PC-3 (cell line): ENCODE data around the gene NUDT6. TPM values are rescaled to one million over a fixed set of nuclear protein-coding genes. Genes with fewer than 3 reads are reported as not detected.

Source experiments
- ATAC-seq: fragments of 200-7000 bp; cut with Tn5 transposase; 2 replicates; pipeline ENCODE4 v1.9.1; 2020; ENCODE audit warnings: mild to moderate bottlenecking, moderate library complexity
- BruUV-seq: library from RNA; stranded (reverse); fragments of 400-500 nt; replicated peaks from 2 replicates; lab custom pipeline; 2021; lab: Mats Ljungman, UMichigan
- CTCF ChIA-PET: fragments of 300-600 bp; sonication (Branson Sonifier 250); formaldehyde crosslinking; loops from one replicate; lab custom pipeline; 2022; ENCODE audit warnings: antibody characterized with exemption; lab: Charles Lee
- POLR2A ChIA-PET: fragments of 300-600 bp; sonication (Branson Sonifier 250); formaldehyde crosslinking; loops from one replicate; lab custom pipeline; 2022; ENCODE audit warnings: antibody characterized with exemption; ENCODE audit not compliant: unreplicated experiment; lab: Charles Lee
- DNase-seq: peaks from one replicate; pipeline ENCODE4 v3.0.0-alpha.2; 2015
- H2AFZ ChIP-seq: fragments of 300-600 bp; sonication (generic); 2 replicates; pipeline ENCODE4 v1.6.0; 2016; ENCODE audit warnings: antibody characterized with exemption, low read length
- H3F3A ChIP-seq: fragments of 300-600 bp; sonication (generic); one replicate; pipeline ENCODE4 v1.6.0; 2017; ENCODE audit warnings: antibody characterized with exemption, low read length, control low read depth, mild to moderate bottlenecking; ENCODE audit not compliant: unreplicated experiment
- H3K27ac ChIP-seq: fragments of 300-600 bp; sonication (generic); 2 replicates; pipeline ENCODE4 v1.5.1; 2016; ENCODE audit warnings: mild to moderate bottlenecking, low read length
- H3K27me3 ChIP-seq: fragments of 300-600 bp; sonication (generic); 2 replicates; pipeline ENCODE4 v1.6.1; 2016; ENCODE audit warnings: low read length, mixed read lengths
- H3K36me3 ChIP-seq: fragments of 300-600 bp; sonication (generic); 2 replicates; pipeline ENCODE4 v1.6.1; 2016; ENCODE audit warnings: low read depth, mixed run types, low read length, mixed read lengths
- H3K4me1 ChIP-seq: fragments of 300-600 bp; sonication (generic); 2 replicates; pipeline ENCODE4 v1.5.1; 2016; ENCODE audit warnings: low read length; ENCODE audit not compliant: insufficient read depth
- H3K4me2 ChIP-seq: fragments of 300-600 bp; sonication (generic); 2 replicates; pipeline ENCODE4 v1.6.0; 2016; ENCODE audit warnings: low read length
- H3K4me3 ChIP-seq: fragments of 300-600 bp; sonication (generic); 2 replicates; pipeline ENCODE4 v1.5.1; 2016; ENCODE audit warnings: mild to moderate bottlenecking, low read length, mixed read lengths
- H3K79me2 ChIP-seq: fragments of 300-600 bp; sonication (generic); 2 replicates; pipeline ENCODE4 v1.6.1; 2017; ENCODE audit warnings: low read length, mixed read lengths
- H3K9ac ChIP-seq: fragments of 300-600 bp; sonication (generic); 2 replicates; pipeline ENCODE4 v1.6.0; 2016; ENCODE audit warnings: mild to moderate bottlenecking, low read length
- H3K9me2 ChIP-seq: fragments of 300-600 bp; sonication (generic); replicated peaks from 2 replicates; pipeline ENCODE4 v1.6.1; 2016; ENCODE audit warnings: mixed run types, low read length, mixed read lengths
- H3K9me3 ChIP-seq: fragments of 300-600 bp; sonication (generic); 2 replicates; pipeline ENCODE4 v1.6.1; 2016; ENCODE audit warnings: low read length, mixed read lengths
- H4K20me1 ChIP-seq: fragments of 300-600 bp; sonication (generic); 2 replicates; pipeline ENCODE4 v1.6.1; 2016; ENCODE audit warnings: low read length, mixed read lengths
- EZH2 ChIP-seq: fragments of 300-600 bp; sonication (generic); IDR thresholded peaks from one replicate; pipeline ENCODE4 v1.6.1; 2017; ENCODE audit warnings: antibody characterized with exemption, mild to moderate bottlenecking, low read length; ENCODE audit not compliant: unreplicated experiment
- EZH2phosphoT487 ChIP-seq: fragments of 300-600 bp; sonication (generic); IDR thresholded peaks from 2 replicates; pipeline ENCODE4 v1.6.1; 2018; ENCODE audit warnings: mild to moderate bottlenecking, antibody characterized with exemption, low read length, borderline replicate concordance
- intact Hi-C: fragments of 100-400 bp; cut with micrococcal nuclease; formaldehyde crosslinking; loops from 2 replicates; pipeline ENCODE4 v1.9.0; 2023
- total RNA-seq: library from RNA; depleted of rRNA; stranded (reverse); fragments of >200 nt; gene quantifications from 2 replicates; pipeline ENCODE4 v1.2.3, GENCODE V29; 2014
- TF ChIP-seq, protein P1 (sequence below): fragments of 300-600 bp; sonication (generic); conservative IDR thresholded peaks from 2 replicates; pipeline ENCODE4 v1.5.1; 2017; ENCODE audit warnings: antibody characterized with exemption, low read depth, mild to moderate bottlenecking, low read length

The NUDT6 gene
- total RNA-seq, 1 experiment from 2014 or later: 6.9 TPM

DNA sequence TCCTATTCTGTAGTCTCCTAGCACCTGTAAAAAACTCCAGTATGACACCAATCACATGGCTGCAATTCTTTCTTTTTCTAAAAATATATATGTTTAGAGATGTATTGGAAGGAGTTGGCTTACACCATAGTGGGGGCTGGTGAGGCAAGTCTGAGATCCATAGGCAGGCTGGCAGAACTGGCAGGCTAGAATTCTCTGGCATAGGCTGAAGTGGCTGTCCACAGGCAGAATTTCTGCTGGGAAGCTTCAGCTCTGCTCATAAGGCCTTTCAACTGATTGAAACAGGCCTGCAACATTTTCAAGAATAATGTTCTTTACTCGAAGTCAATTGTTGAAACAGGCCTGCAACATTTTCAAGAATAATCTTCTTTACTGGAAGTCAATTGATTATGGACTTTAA, 58.8 kb downstream of the NUDT6 start:
- ChIA-PET CTCF (no interaction called here), POLR2A (no interaction called here)
- Histone ChIP-seq H3K4me3 (no peak overlapping the region), H3K27me3 (no peaks in the 10 kb centered on the region), H3K9ac (no peak overlapping the region), H2AFZ (no peak overlapping the region), H3K4me2 (no peak overlapping the region), H4K20me1 (no peaks in the 10 kb centered on the region), H3K9me2 (no peaks in the 10 kb centered on the region), H3K79me2 (no peaks in the 10 kb centered on the region), H3K27ac (no peak overlapping the region), H3K36me3 (no peaks in the 10 kb centered on the region), H3K4me1 (no peaks in the 10 kb centered on the region), H3K9me3 (no peaks in the 10 kb centered on the region), H3F3A (no peaks in the 10 kb centered on the region)
- TF ChIP-seq, protein P1, sequence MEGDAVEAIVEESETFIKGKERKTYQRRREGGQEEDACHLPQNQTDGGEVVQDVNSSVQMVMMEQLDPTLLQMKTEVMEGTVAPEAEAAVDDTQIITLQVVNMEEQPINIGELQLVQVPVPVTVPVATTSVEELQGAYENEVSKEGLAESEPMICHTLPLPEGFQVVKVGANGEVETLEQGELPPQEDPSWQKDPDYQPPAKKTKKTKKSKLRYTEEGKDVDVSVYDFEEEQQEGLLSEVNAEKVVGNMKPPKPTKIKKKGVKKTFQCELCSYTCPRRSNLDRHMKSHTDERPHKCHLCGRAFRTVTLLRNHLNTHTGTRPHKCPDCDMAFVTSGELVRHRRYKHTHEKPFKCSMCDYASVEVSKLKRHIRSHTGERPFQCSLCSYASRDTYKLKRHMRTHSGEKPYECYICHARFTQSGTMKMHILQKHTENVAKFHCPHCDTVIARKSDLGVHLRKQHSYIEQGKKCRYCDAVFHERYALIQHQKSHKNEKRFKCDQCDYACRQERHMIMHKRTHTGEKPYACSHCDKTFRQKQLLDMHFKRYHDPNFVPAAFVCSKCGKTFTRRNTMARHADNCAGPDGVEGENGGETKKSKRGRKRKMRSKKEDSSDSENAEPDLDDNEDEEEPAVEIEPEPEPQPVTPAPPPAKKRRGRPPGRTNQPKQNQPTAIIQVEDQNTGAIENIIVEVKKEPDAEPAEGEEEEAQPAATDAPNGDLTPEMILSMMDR: no peak
- no peak for TF ChIP-seq EZH2
- no peak for TF ChIP-seq EZH2phosphoT487
- DNase-seq (no peak), ATAC-seq (no peak)
- intact Hi-C loops: no loop called here
- no TSS peak for BruUV-seq

DNA sequence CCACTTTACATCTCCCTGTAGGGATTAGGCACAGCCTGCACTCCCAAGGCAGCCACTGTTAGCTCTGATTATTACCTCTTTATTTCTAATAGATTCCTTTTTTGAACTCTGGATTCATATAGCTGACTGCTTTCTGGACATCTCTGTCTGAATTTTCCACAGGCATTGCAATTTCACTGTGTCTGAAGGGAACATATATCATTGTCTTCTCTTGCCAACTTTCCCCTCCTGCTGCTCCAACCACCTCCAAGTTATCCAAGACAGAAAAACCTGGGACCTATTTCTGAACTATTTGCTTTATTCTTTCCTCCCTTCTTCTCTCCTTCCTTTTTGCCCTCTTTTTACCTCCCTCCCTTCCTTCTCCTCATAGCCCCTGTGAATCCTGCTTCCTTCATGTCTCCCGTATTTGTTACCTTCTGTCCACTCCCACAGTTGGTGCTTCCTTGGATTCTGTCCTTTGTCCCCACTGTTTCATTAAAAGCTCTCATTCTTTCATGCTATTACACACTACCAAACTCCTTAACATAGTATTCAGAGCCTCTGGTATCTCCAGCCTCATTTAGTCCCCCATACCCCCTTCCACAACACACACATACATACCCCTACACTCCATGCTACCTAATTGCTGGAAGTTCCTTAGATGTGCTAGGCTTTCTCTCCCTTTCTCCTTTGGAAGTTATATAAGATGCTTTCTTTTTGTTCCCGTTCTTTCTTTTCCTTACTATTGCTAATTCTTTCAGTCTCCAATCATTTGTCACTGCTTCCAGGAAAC, 61.0 kb downstream of the NUDT6 start:
- ChIA-PET POLR2A (interaction anchor here (0.6 kb wide), 1 partner anchor 129 kb away, joined by 5 read pairs; the partner anchor contains the start of gene BBS12), CTCF (no interaction called here)
- no peak overlapping the region for H3K4me3 ChIP-seq
- H3K9ac ChIP-seq: no peak overlapping the region
- no peak overlapping the region for H3K27ac ChIP-seq
- no peaks in the 10 kb centered on the region for H3K36me3 ChIP-seq
- no peaks in the 10 kb centered on the region for H3F3A ChIP-seq
- no peaks in the 10 kb centered on the region for H4K20me1 ChIP-seq
- no peaks in the 10 kb centered on the region for H3K4me1 ChIP-seq
- no peak overlapping the region for H3K4me2 ChIP-seq
- DNase-seq (no peak), ATAC-seq (no peak)
- intact Hi-C loops: no loop called here
- H3K9me2 ChIP-seq: no peaks in the 10 kb centered on the region
- TF ChIP-seq EZH2: no peak
- TF ChIP-seq, protein P1: no peak
- H2AFZ ChIP-seq: no peak overlapping the region
- no peaks in the 10 kb centered on the region for H3K9me3 ChIP-seq
- H3K27me3 ChIP-seq: no peaks in the 10 kb centered on the region
- no TSS peak for BruUV-seq
- H3K79me2 ChIP-seq: no peaks in the 10 kb centered on the region

DNA sequence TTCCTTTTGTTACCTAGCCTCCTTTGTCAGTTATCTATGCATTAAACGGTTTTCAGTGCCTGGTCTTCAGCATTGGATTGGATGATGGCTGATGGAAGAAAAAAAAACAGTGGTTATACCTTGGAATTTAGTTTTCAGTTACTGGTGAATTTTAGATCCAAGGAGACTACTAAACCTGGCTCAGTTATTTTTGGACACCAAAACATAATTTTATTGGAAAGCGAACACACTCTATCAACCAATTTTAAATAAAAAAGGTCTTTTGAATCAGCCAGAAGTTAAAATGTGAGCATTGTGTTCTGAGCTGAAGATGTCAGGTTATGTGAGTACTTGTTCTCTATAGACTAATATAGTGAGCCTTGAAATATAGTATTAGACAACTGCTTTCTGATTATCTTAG, 63.7 kb downstream of the NUDT6 start:
- POLR2A ChIA-PET: no interaction called here
- DNase-seq: no peak
- no TSS peak for BruUV-seq

More for the DNA sequence above, 63.7 kb downstream of the NUDT6 start:
- no peak overlapping the region for H3K4me3 ChIP-seq
- no peak overlapping the region for H3K9ac ChIP-seq
- no peaks in the 10 kb centered on the region for H4K20me1 ChIP-seq
- H3K9me3 ChIP-seq: no peaks in the 10 kb centered on the region
- H3K36me3 ChIP-seq: no peaks in the 10 kb centered on the region
- no peaks in the 10 kb centered on the region for H3F3A ChIP-seq
- no peak overlapping the region for H2AFZ ChIP-seq
- H3K9me2 ChIP-seq: no peaks in the 10 kb centered on the region
- TF ChIP-seq, protein P1: no peak
- TF ChIP-seq EZH2phosphoT487: no peak
- TF ChIP-seq EZH2: no peak
- CTCF ChIA-PET: no interaction called here
- intact Hi-C loops: no loop called here
- H3K4me1 ChIP-seq: no peaks in the 10 kb centered on the region
- ATAC-seq: no peak
- no peak overlapping the region for H3K4me2 ChIP-seq
- no peak overlapping the region for H3K27ac ChIP-seq
- no peaks in the 10 kb centered on the region for H3K79me2 ChIP-seq
- H3K27me3 ChIP-seq: no peaks in the 10 kb centered on the region
